SK-N-MC (cell line): ENCODE measurements around the gene TRIM52.

ENCODE experiments used
- EZH2 ChIP-seq: fragments of 200-600 bp; sonication (generic); IDR thresholded peaks from one replicate; pipeline ENCODE4 v1.6.1; 2017; ENCODE audit warnings: antibody characterized with exemption
- POLR2AphosphoS5 ChIP-seq: IDR thresholded peaks from 2 replicates; pipeline ENCODE4 v1.6.1; 2012; ENCODE audit warnings: mild to moderate bottlenecking, low read depth, low read length, borderline replicate concordance

GRCh38 chr5:181281984-181282316 lies 21.0 kb upstream of the TRIM52 start:
- TF ChIP-seq POLR2AphosphoS5 (no peak), EZH2 (no peak)
